Measurements from ENCODE around the gene EFNA3.

Gene EFNA3

DNA sequence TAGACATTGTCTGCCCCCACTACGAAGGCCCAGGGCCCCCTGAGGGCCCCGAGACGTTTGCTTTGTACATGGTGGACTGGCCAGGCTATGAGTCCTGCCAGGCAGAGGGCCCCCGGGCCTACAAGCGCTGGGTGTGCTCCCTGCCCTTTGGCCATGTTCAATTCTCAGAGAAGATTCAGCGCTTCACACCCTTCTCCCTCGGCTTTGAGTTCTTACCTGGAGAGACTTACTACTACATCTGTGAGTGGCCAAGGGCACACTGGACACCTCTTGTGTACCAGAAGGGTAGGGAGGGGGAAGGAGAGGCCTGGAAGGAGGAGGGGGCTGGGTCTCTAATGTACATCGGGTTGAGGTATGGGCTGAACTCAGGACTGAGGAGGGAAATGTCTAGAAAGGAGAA lies 11.9 kb upstream of the EFNA3 start:
- no peak for DNase-seq (ENCODE audit: low spot score)

DNA sequence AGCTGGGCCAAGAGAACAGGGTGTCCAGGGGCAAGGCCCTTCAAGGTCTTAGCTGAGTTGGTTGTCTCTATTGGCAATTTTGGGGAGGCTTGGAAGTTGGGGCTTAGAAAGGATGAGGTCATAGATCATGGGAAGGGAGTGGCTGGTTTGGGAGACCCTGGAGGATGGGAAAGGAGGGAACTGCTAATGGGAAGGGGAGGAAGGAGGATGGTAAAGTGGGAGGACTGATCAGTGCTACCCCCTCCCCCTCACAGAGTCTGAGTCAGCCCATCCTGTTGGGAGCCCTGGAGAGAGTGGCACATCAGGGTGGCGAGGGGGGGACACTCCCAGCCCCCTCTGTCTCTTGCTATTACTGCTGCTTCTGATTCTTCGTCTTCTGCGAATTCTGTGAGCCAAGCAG lies 10.0 kb upstream of the EFNA3 start:
- no peak for DNase-seq (ENCODE audit: low spot score)

DNA sequence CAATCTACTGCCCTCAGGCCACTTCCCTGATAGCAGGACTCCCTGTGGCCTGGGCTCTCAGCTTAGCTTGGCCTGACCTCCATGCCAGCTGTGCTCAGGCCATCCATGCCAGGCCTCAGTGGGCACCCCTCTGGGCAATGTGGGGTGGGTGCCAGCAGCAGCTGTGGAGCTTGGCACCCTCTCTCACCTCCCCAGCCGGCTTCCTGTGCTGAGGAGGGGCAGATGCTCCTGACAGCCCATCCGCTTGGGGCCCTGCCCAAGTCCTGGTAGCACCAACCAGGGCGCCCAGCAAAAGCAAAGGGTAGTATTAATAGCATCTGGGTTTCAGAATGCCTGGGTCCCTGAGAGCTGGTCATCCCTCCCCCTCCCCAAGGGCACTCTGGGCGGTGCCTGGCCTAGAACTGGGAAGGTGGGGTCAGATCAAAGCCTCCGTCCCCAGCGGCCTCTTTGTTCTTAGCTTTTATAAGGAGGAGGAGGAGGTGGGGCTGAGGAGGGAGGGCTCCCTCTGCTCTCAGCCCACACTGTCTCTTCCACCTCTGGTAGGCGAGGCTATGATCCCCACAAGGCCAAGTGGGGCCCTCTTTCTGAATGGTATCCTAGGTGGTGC lies 9.0 kb upstream of the EFNA3 start:
- no peak for DNase-seq (ENCODE audit: low spot score)

DNA sequence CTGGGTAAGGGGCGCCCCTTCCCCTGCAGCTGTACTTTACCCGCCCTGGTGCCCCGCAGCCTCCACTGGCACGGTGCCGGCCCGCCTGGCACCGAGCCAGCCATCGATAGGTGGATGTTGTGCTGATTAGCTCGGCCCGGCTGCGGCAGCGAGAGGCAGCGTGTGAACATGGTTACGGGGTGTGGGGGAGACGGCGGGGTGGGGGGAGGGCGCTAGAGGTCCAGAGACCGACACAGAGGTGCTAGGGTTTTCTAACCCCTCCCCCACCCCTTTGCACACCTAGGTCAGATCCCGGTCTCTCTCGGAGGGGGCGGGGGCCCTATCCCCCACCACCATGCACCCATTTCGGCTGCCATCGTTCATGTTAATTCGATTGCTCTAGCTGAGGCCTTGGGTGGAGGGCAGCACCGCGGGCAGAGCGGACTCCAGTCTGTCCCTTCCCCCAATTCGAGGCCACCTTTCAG lies 8.4 kb upstream of the EFNA3 start:
- no peak for DNase-seq (ENCODE audit: low spot score)

DNA sequence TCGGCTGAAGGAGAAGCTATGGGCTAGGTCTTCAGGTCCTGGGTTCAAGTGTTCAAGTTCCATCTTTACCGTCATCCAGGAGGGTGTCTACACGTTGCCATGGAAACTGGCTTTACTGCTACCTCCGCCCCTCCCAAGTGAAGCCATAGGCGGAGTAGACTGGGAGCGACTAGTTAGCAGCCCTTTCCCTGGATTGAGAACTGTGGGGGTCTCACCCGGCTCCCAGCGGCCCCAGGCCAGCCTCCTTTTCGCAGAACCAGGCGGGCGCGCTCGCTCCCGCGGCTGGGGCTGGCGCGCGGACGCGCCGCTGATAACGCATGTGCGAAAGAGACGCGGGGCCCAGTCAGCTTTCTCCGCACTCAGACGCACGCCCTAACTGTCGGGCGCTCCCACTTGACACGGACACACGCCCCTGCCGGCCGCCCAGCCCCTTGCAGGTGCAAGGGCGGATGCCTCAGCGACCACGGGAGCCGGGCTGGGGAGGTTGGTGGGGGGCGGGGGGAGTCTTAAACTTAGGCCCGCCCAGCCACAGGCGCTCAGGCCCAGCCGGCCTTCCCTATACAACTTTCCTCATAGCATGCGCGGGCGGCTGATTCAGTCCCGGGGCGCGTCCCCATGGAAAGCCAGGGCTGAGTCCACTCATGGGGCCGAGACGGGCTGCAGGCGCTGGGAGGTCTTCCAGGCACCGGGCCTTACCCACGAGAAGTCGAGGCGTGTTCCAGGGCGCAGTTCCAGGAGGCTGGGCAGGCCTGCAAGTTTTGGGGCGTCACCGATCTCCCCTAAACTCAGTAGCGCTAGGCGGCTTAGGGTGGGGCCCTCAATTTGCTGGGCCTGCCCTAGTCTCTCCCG lies 7.7 kb upstream of the EFNA3 start:
- peak; percentile 83 for DNase-seq (ENCODE audit: low spot score)

DNA sequence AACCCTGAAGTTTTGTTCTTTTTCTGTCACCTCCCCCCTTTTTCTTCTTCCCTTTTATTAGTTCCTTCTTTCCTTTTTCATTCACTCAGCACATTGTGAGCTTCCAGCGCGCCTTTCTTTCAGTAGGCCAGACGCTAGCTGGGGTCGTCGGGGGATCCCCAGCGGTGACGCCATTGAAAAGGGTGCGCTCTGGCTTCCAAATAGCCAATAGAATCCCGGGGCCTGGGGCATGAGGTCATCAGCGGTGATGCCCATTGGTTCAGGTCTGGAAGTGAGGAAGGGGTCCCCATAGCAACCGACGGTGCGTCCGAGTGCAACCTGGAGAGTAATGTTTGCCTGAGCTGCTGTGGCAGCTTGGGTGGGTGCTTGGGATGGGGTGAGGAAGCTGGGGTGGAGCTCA lies 6.9 kb upstream of the EFNA3 start:
- no peak for DNase-seq (ENCODE audit: low spot score)

DNA sequence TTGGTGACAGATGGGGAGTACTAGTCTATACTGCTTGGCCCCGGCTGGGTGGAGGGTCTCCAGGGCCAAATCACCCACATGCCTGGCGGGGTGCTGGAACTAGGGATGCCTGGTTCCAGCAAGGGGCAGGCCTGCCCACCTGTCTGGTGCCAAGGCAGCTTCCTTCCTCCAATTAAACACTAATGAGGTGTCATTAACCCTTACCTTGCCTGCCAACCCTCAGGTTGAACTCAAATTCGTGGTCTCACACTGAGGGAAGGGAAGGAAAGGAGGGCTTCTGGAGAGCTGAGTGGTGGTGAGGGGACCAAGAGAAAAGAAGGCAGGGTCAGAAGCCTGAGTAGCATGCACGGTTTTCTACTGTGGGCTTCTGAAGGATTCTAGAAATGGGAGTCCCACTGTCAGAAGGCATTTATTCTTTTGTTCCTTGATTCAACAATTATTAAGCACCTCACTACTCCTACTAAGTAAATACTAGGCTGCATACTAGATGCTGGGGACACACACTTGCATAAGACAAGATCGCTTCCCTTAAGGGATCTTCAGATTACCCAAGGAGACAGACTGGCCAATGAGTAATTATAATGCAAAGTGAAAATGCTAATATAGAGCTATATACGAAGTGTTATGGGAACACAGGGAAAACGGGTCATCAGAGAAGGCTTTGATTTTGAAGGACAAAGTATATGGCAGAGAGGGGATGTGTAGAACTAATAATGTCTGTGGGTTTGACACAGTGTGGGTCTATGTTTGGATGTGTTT lies 5.9 kb upstream of the EFNA3 start:
- no peak for DNase-seq (ENCODE audit: low spot score)

DNA sequence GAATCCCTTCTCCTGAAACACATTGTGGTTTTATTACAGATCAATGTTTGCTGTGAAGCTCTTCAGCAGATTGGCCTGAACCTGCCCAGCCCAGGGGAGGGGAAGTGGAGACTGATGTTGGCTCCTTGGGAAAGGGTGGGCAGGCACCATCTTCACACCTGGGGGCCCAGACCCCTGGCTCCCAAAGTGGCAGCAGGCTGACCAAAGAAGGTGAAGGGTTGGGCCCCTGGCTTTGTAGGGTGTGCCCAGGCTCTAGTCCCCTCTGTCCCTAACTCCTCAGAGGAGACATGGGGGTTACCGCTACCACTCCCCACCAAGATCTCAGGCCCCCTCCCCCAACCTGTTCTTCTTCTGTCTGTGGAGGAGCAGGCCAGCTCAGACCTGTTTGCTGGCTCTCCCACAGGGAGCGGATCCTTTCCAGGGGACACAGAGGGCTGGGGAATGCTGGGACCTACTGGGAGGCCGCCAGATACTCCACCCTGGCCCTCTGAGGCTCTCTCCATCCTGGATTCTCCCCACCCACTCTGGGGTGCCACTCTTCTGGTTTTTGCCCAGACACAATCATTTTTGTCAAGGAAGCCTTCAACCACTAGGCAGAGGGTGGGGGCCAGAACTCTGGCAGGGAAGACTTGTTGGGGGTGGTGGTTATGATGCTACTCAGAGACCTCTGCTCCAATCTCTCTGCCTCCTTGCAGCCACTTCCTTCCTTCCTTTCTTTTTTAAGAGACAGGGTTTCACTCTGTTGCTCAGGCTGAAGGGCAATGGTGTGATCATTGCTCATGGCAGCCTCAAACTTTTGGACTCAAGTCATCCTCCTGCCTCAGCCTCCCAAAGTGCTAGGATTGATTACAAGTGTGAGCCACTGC lies 5.0 kb upstream of the EFNA3 start:
- DNase-seq (ENCODE audit: low spot score), result no peak

DNA sequence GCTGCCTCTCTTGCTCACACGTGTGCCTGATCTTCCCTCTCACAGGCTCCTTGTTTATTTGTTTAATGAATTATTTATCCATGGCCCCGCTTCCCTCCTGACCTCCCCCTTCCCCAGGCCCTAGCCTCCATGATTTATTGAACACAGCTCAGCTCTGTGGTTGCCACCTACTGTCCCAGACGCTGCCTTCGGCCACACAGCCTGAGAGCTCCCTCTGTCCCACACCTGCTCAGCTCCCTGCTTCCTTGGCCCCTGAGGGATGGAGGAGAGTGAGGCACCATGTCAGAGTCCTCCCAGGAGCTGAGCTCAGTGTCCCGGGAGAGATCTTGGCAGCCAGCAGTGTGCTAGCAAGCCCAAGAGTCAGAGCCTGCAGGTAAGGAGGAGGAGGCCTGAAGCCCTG lies 3.1 kb upstream of the EFNA3 start:
- DNase-seq (ENCODE audit: low spot score), result no peak

DNA sequence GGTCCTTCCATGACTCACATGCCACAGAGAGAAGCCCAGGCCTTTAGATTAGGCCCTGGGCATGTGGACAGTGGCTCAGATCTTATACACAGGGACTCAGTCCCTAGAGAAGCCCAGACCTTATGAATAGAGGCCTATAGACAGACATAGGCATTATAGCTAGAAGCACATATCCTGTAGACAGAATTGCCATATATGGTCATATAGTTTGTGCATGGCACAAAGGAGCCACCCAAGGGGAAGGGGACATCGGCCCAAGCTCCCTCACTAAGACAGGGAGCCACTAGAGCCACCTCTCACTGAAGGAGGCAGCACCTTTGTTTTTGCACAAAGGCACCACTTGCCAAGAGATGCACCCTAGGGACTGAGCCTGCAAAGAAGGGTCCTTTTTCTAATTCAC lies 2.3 kb upstream of the EFNA3 start:
- DNase-seq (ENCODE audit: low spot score), result no peak

DNA sequence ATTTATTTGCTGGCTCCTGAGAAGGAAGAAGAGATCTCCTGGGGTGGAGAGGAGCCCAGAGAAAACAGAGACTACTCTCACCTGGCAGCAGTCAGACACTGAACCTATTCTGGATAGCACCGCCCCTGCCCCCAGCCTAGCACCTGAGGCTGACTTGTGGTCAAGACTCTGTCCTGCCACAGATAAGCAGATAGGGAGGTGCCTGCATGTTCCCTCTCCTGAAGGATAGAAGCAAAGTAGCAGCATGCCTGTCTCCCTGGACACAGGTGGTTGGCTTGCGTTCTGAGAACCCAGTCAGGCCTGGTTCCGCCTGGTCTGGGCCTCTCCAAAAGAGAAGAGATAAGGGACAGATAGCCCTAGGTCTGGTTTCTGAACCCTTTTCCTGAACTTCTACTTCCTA lies 1.3 kb upstream of the EFNA3 start:
- no peak for DNase-seq (ENCODE audit: low spot score)

DNA sequence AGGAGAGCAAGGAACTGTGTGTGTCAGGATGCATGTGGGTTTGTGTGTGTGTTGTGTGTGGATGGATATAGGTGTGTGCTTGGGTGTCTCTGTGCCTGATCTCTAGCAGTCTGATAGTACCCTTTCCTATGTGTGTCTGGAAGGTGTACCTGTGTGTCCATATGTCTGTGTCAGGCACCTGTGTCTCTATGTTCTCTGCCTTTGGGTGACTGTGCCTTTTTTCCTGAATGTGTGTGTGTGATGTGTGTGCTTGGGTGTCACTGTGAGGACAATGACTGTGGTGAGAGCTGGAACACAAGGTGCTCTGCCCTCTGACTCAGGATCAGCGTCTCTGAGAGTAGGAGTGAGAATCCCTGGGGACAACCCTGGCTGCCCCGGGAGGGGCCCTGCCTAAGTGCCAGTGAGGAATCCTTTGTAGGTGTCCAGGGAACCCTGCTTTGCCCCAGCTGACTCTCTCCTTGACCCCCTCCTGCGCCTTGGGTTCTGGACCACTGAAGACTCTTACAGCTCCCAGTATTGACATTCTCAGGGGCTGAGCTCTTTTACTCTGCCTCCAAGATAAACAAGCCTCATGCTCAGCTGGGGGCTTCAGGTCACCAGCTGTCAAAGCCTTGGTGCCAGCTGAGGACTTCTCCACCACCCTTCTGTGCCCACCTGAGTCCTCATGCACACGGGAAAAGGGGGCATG lies 735 bp upstream of the EFNA3 start:
- no peak for DNase-seq (ENCODE audit: low spot score)

DNA sequence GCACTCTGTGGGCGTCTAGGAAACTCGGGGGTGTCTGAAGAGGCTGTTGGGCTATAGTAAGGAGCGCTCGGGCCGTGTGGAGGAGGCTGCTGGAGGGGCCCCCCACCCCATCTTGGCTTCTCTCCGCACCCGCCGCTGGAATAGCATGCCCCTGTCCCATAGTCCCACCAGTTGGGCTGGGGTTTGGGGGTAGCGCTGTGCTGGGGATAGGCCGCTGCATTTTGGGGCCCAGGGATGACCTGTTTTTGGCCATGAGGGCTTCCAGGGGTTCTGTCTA lies 511 bp downstream of the EFNA3 start:
- DNase-seq (ENCODE audit: low spot score), result no peak

DNA sequence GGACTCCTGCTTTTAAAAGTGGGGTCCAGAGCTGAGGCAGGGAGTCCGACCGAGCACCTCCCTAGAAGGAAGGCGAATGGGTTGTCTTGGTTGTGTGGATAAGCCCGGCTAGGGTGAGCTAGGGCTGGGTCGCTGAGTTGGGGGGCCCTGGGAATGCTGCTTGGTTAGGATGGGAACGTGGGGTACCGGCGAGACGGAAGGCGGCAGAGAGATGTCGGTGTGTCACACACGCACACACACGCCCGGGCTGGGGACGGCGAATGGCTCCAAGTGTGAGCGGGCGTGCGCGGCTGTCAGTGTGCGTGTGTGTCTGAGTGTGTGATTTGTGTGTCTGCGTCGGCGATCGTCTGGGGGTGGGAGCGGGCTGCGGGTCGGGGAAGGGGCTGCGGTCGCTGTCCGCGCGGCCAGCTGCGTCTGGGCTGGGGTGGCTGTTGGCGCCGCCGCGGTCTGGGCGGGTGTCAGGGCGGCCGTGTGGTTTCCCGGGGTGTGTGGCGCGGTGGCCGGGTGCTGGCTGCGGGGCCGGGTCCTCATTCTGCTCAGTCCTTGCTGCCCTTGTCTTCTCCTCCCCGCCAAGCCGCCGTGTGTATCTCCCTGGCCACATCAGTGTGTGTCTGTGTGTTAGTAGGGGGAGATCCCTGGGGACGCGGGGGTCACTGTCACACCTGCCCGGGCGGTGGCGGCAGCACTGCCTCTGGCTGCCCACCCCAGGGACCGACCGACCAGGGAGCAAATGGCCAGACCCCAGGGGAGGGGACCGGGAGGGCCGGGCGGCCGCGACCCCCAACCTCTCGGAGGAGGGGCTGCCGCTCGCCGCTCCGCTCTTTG lies 1.1 kb downstream of the EFNA3 start:
- no peak for DNase-seq (ENCODE audit: low spot score)

DNA sequence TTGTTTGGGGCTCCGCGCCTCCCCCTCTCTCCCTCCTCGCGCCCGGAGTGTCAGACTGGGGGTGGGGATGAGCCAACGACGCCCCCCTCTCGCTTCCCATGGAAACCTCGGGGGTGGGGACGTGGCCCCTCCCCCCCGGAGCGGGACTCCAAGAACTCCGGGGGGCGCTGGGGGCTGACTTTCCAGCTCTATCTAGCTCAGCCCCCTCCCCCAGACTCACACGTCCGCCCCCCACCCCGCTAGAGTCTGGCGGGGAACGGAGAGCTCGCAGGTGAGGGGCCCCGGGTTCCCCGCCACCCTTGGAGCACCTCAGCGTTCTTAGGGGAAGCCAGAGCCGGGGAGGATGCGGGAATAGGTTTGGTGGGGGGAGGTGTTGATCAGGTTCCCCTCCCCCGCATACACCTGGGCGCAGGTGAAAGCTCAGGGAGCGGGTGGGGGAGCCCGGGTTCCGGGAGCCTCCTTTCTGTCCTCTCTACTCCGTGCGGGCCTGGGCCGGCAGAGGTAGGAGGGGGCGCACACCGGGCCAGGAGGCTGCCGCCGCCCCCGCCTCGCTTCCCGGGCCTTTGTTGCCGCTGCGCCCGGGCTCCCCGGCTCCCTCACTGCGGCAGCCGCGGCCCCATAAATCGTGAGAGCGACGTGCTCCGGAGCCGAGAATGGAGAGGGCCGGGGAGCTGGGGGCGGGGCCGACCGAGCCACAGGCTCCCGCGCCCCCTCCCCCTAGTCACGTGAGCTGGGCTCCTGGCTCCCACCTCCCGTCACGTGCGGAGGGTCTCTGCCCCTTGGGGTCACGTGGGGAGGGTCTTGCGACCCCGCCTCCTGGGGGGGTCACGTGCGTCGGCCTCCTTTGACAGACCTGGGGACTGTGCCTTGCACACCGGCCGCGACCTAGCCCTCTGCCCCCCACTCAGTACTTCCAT lies 1.9 kb downstream of the EFNA3 start:
- no peak for DNase-seq (ENCODE audit: low spot score)

DNA sequence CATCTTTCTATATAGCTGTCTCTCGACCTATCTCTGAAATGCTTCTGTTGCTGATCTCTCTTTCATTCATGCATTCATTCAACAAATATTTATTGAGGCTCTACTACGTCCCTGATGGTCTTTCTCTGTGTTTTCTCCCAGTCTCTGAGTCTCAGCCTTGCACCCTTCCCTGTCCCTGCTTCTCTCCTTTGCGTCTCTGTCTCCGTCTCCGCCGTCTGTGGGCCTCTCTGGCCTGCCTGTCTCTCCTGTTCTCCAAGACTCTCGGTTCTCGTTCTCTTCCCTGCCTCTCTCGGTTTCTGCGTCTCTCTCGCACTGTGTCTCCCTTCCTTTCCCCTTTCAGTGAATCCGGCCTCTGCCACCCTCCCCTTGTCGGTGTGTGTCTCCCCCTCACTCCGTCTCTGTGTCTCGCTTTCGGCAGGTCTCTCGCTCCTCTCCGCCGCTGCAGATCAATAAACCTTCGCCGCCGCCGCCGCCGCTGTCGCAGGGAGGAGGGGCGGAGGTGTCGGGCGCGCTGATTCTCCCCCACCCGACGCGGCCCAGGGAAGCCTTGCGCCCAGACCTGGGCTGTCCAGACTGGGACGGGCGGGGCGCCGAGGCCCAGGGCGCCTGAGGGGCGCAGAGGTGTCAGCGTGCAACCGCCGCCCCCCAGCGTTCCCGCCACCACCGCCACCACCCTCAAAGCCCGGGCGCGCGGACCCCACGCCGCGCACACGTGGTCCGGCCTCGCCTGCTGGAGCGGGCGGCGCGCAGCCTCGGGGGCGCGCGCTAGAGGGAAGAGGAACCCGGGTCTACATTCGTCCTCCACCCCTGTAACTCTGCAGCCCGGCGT lies 3.0 kb downstream of the EFNA3 start:
- no peak for DNase-seq (ENCODE audit: low spot score)

DNA sequence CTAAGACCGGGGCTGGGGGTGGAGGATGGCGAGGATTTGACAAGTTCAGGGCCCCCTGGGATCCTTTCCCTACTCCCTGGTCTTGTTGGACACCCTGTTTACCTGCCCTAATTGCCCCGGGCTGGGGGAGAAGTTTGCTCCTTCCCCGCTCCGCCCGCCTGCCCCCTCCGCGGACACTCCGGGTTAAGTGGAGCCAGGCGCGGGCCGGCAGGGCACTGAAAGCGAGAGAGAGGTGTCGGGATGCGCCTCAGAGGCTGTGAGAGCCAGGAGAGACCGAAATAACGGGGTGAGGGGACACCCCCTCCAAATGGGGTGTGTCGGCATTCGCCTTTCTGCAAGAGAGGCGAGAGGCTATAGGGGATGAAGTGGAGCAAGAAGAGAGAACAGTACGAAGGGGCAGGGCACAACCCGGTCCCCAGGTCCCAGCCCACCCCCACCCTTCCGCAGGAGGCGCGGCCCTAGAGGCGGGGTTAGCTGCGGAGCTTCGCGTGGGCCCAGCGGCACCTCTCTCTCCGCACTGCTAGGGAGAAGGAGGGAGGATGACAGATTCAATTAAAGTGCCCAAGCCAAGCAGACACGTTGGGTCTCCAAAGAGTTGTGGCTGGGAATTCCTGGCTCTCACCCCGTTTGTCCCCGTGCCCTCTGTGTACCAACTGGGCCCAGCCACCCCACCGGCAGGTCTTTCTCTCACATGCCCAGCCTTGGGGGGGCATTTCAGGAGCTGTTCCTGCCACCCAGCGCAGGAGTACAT lies 3.8 kb downstream of the EFNA3 start:
- DNase-seq (ENCODE audit: low spot score), result no peak

DNA sequence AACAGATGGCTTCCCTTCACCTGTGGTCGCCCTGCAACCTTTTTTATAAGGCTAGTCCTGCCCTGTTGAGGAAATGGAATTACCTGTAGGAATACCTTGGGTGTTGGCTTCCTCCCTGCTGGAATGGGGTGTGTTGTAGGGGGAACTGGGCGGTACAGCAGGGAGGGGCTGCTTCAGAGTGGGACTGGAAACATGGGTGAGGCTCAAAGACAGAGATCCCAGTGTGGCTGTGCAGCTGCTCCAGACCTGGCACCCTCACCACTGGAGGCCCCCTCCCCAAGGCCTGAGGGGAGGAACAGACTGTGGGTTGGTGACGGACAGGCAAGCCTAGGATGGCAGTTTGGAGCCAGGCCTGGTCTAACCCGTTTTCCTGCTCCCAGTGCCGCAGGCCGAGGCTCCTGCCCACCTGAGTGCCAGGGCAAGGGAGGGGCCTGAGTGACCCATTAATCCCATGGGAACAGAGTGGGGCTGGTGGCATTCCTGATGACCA lies 4.5 kb downstream of the EFNA3 start:
- no peak for DNase-seq (ENCODE audit: low spot score)
